Stimulated activated CD8-positive, alpha-beta memory T cell treated with anti-CD3 and anti-CD28 coated beads, Interleukin-4, amount 100 ng/mL, for 48 hours (primary cell): Measurements from ENCODE around the gene EIF4E3.

ENCODE experiments used
- DNase-seq: peaks from one replicate; pipeline ENCODE4 v3.0.0-alpha.2; 2020

Gene EIF4E3

DNA sequence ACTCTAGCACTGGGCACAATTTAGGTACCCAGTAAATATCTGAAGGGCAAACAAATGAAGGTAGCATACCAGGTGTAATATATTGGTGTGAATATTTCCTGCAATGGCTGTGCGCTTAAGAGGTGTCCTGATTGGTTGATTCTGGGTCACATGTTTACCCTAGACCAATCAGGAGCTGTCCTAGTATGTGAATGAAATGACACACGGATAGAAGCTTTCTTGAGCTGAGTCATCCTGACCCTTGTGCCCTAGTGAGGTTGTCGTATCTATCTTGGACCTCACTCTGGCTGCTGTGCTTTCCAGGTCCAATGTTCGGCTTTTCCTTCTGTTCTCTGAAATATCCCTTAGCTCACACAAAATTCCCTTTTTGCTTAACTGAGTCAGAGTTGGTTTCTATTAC, 83.5 kb downstream of the EIF4E3 start:
- no peak for DNase-seq

DNA sequence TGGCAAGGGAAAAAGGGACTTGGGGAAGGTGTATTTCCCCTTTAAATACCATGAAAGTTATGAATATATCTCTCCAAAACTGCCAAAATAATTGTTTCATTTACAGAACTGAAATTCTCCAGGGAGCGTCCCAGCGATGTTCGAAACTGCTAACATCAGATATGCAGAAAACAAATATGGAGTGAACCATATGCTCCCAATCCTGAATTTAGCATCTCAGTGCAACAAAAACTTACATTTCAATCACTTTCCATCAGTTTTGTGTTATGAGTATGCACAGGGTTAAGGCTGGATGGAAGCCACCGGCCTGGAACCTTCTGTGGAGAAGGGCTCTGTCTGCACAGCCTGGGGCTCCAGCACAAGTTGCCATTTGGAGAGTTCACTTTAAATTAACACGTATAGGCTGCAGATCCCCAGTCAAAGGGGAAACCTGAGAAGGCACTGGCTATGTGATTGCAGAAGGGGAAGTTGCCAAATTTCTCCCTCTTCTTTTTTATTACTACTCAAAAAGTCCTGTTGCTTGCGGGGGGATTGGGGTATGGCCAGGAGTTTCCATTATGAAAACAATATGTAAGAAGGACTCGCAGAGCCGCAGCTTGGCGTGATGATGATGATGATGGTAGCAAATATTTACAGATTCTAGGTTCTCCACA, 84.7 kb downstream of the EIF4E3 start:
- no peak for DNase-seq

GRCh38 chr3:71636482-71636881, 88.7 kb downstream of the EIF4E3 start:
- no peak for DNase-seq

GRCh38 chr3:71636001-71636400, 89.2 kb downstream of the EIF4E3 start:
- no peak for DNase-seq

GRCh38 chr3:71634671-71635070, 90.5 kb downstream of the EIF4E3 start:
- no peak for DNase-seq

- DNase-seq = no peak
These were observed 95.5 kb downstream of the EIF4E3 start for GRCh38 chr3:71629711-71630110.

DNA sequence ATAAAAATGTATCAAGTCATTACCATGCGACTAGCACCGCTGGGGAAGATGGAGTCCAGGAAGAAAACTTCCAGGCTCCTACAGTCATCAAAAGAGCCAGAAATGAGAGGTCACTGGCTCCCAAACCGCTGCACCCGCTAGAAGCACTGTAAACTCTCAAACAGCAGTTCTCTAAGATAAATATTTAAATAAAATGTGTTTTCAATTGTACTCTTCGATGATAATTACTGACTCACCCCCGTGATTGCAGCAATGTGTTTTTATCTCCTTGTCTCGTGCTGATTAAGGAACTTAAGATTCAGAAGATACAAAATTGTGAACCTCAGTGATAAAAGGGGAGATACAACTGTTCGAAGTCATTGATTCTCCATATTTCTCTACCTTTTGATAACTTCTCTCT, 95.9 kb downstream of the EIF4E3 start:
- no peak for DNase-seq

DNA sequence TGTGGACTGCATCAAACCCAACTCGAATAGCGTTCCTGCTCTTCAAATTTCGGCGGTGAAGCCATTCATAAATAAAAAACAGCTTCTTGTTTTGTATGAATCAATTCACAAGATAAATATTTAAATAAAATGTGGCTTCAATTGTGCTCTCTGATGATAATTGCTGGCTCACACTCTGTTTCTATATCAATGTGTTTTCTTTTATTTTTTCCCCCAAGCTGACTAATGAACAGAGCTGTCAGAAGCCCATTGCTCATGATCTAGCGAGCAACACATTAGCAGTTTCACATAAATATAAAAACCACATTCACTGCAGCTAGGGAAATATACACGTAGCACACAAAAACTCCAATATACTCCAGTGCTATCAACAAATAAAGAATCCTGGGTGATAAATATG, 96.7 kb downstream of the EIF4E3 start:
- no peak for DNase-seq

DNA sequence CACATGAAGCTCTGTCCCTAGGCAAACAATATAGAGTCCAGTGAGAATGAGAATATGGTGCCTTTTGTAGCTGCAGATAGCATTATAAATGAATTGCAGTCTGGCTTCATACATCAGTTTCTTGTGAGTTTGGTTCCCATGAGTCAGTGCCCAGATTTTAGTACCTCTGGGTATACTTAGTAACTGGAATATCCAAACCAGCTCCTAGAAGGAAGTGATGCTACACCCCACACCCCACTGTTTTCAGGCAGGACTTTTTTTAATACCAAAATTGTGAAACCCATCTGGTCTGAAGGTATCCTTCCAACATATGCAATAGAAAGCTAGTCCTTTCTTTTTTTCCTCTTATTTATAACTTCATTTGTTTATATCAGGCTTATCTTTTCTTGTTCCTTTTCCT, 99.5 kb downstream of the EIF4E3 start:
- no peak for DNase-seq
